Suprapubic skin (tissue), 4 donors: ENCODE data around the gene IFT81. TPM values are rescaled to one million over a fixed set of nuclear protein-coding genes. Genes with fewer than 3 reads are reported as not detected.
A peak's percentile ranks its signal among the peaks of the same experiment; 100 is the strongest.
"Not testable (repeated sequence)": the region's sequence is repeated elsewhere in the genome, so short reads cannot be mapped to it uniquely, and the experiment has no call there.

Source experiments
- DNase-seq, 2 donors: peaks; one replicate each; pipeline ENCODE4 v3.0.0-alpha.2; 2019; ENCODE audit warnings: low spot score in 2 of 2
- H3K27ac ChIP-seq: fragments of 200-600 bp; sonication (generic); one replicate; pipeline ENCODE4 v1.5.1; 2019
- H3K27me3 ChIP-seq: fragments of 200-600 bp; sonication (generic); one replicate; pipeline ENCODE4 v1.5.1; 2019
- H3K36me3 ChIP-seq: fragments of 200-600 bp; sonication (generic); one replicate; pipeline ENCODE4 v1.5.1; 2019
- H3K4me1 ChIP-seq: fragments of 200-600 bp; sonication (generic); one replicate; pipeline ENCODE4 v1.5.1; 2019
- H3K4me3 ChIP-seq: fragments of 200-600 bp; sonication (generic); one replicate; pipeline ENCODE4 v1.5.1; 2019; ENCODE audit warnings: mild to moderate bottlenecking
- H3K9me3 ChIP-seq: fragments of 200-600 bp; sonication (generic); one replicate; pipeline ENCODE4 v1.5.1; 2019
- CTCF ChIP-seq, 2 donors: fragments of 200-600 bp in 1 of 2; fragments of 450-650 bp in 1 of 2; sonication (generic) in 1 of 2; IDR thresholded peaks; one replicate each; pipeline ENCODE4 v1.5.1; 2016 to 2019; ENCODE audit warnings: antibody characterized with exemption in 2 of 2, mild to moderate bottlenecking in 1 of 2, moderate library complexity in 1 of 2
- EP300 ChIP-seq: sonication (generic); formaldehyde crosslinking; IDR thresholded peaks from one replicate; pipeline ENCODE4 v1.6.1; 2017; ENCODE audit warnings: antibody characterized with exemption
- POLR2A ChIP-seq, 2 donors: fragments of 450-650 bp; IDR thresholded peaks; one replicate each; pipeline ENCODE4 v1.6.1; 2017; ENCODE audit warnings: antibody characterized with exemption in 2 of 2, mild to moderate bottlenecking in 2 of 2, moderate library complexity in 2 of 2
- POLR2AphosphoS5 ChIP-seq, 3 donors: sonication (generic); formaldehyde crosslinking; IDR thresholded peaks; one replicate each; pipeline ENCODE4 v1.6.1; 2017; ENCODE audit warnings: antibody characterized with exemption in 3 of 3
- WGBS: methylation state at CpG from one replicate; pipeline ENCODE4 v1.1.5; 2018; 5-methylcytosine and 5-hydroxymethylcytosine counted together
- total RNA-seq, 4 donors: library from RNA; depleted of rRNA; stranded (reverse); fragments of >200 nt; gene quantifications; one replicate each; pipeline ENCODE4 v1.1.0, GENCODE V29; 2016

The IFT81 gene
- total RNA-seq, 4 donors from 2014 or later, result 4.8 to 15.5 (median 5.3) TPM

- Histone ChIP-seq H3K9me3 (no peaks in the 10 kb centered on the region), H3K27ac (no peak overlapping the region), H3K4me1 (peaks cover 23% of the 10 kb centered on the region), H3K4me3 (no peak overlapping the region), H3K27me3 (no peaks in the 10 kb centered on the region), H3K36me3 (no peaks in the 10 kb centered on the region)
- 56% methylated on average over 9 of the region's 9 CpGs for WGBS
- TF ChIP-seq EP300 (no peak), POLR2AphosphoS5 (IDR thresholded peaks at IDR 0.05) (no peak), CTCF (IDR thresholded peaks at IDR 0.05) (no peak), POLR2A (IDR thresholded peaks at IDR 0.05) (no peak)
- no peak for DNase-seq
Observed at GRCh38 chr12:110253176-110253575, 129.0 kb downstream of the IFT81 start.

- 96% methylated on average over 6 of the region's 6 CpGs for WGBS
Observed at GRCh38 chr12:110254971-110255540, 130.9 kb downstream of the IFT81 start.

GRCh38 chr12:110255890-110256456 lies 131.8 kb downstream of the IFT81 start:
- not testable (repeated sequence) for DNase-seq, H3K36me3 ChIP-seq, H3K4me1 ChIP-seq, H3K4me3 ChIP-seq, H3K27ac ChIP-seq, H3K9me3 ChIP-seq, H3K27me3 ChIP-seq
- 94% methylated on average over 11 of the region's 11 CpGs for WGBS

More at GRCh38 chr12:110254971-110255540, 130.9 kb downstream of the IFT81 start:
- Histone ChIP-seq H3K4me1 (peaks cover 5% of the 10 kb centered on the region), H3K36me3 (no peaks in the 10 kb centered on the region), H3K27ac (no peak overlapping the region), H3K9me3 (no peaks in the 10 kb centered on the region), H3K27me3 (no peaks in the 10 kb centered on the region), H3K4me3 (no peak overlapping the region)
- no peak for DNase-seq
- TF ChIP-seq POLR2AphosphoS5 (IDR thresholded peaks at IDR 0.05) (no peak), EP300 (no peak), POLR2A (IDR thresholded peaks at IDR 0.05) (no peak), CTCF (IDR thresholded peaks at IDR 0.05) (no peak)

GRCh38 chr12:110256780-110257431 lies 132.7 kb downstream of the IFT81 start:
- no peaks in the 10 kb centered on the region for H3K36me3 ChIP-seq
- no peak for DNase-seq
- TF ChIP-seq EP300, result no peak
- no peak for TF ChIP-seq CTCF (IDR thresholded peaks at IDR 0.05)
- no peak for TF ChIP-seq POLR2AphosphoS5 (IDR thresholded peaks at IDR 0.05)
- TF ChIP-seq POLR2A (IDR thresholded peaks at IDR 0.05), result no peak
- H3K27ac ChIP-seq, result peak overlapping the region; percentile 56
- no peak overlapping the region for H3K4me3 ChIP-seq
- 81% methylated on average over 11 of the region's 12 CpGs for WGBS
- H3K9me3 ChIP-seq, result no peaks in the 10 kb centered on the region
- H3K4me1 ChIP-seq, result no peaks in the 10 kb centered on the region
- H3K27me3 ChIP-seq, result no peaks in the 10 kb centered on the region

GRCh38 chr12:110258466-110258865 lies 134.3 kb downstream of the IFT81 start:
- H3K36me3 ChIP-seq, result no peaks in the 10 kb centered on the region
- H3K27ac ChIP-seq, result no peak overlapping the region
- no peak overlapping the region for H3K4me3 ChIP-seq
- H3K4me1 ChIP-seq, result peaks cover 13% of the 10 kb centered on the region
- 92% methylated on average over 12 of the region's 12 CpGs for WGBS
- no peak for TF ChIP-seq EP300
- no peak for TF ChIP-seq CTCF (IDR thresholded peaks at IDR 0.05)
- no peak for TF ChIP-seq POLR2A (IDR thresholded peaks at IDR 0.05)
- TF ChIP-seq POLR2AphosphoS5 (IDR thresholded peaks at IDR 0.05), result no peak
- H3K9me3 ChIP-seq, result no peaks in the 10 kb centered on the region
- H3K27me3 ChIP-seq, result no peaks in the 10 kb centered on the region
- DNase-seq, result no peak
